H1 (cell line): ENCODE measurements around the gene CSH1. TPM values are rescaled to one million over a fixed set of nuclear protein-coding genes. Genes with fewer than 3 reads are reported as not detected.
A peak's percentile ranks its signal among the peaks of the same experiment; 100 is the strongest.

Source experiments
- CTCF ChIA-PET: fragments of 300-600 bp; sonication (Branson Sonifier 250); formaldehyde crosslinking; loops from one replicate; lab custom pipeline; 2021; ENCODE audit not compliant: partially characterized antibody; lab: Charles Lee
- POLR2A ChIA-PET: fragments of 300-600 bp; sonication (Branson Sonifier 250); formaldehyde crosslinking; loops from one replicate; lab custom pipeline; 2021; ENCODE audit warnings: inconsistent platforms; ENCODE audit not compliant: partially characterized antibody; lab: Charles Lee
- DNase-seq, 2 experiments: peaks; one replicate each; pipeline versions ENCODE4 v3.0.0 to v3.0.0-alpha.2; 2010 to 2022; ENCODE audit warnings: low spot score in 2 of 2, low read depth in 1 of 2, mixed read lengths in 1 of 2
- FAIRE-seq: peaks from 2 replicates; lab custom pipeline; 2011; peaks lifted over from hg19 to GRCh38; lab: Jason Lieb, UNC
- H2AFZ ChIP-seq: 2 replicates; pipeline ENCODE4 v1.8.1; 2012; ENCODE audit warnings: low read length, inconsistent platforms
- H2AK5ac ChIP-seq: 2 replicates; pipeline ENCODE4 v1.6.1; 2013; ENCODE audit warnings: low read depth, low read length
- H2BK120ac ChIP-seq: replicated peaks from 2 replicates; pipeline ENCODE3; 2013; ENCODE audit warnings: low read depth, low read length, inconsistent platforms
- H2BK12ac ChIP-seq: 2 replicates; pipeline ENCODE4 v1.6.1; 2013; ENCODE audit warnings: low read depth, low read length
- H2BK15ac ChIP-seq: 2 replicates; pipeline ENCODE4 v1.6.1; 2013; ENCODE audit warnings: low read length
- H2BK20ac ChIP-seq: 2 replicates; pipeline ENCODE4 v1.6.1; 2013; ENCODE audit warnings: low read length
- H2BK5ac ChIP-seq: 2 replicates; pipeline ENCODE4 v1.6.1; 2013; ENCODE audit warnings: low read depth, low read length
- H3K14ac ChIP-seq: 2 replicates; pipeline ENCODE4 v1.6.1; 2013; ENCODE audit warnings: inconsistent platforms; ENCODE audit not compliant: insufficient read length
- H3K18ac ChIP-seq: 2 replicates; pipeline ENCODE4 v1.6.1; 2013; ENCODE audit warnings: low read length; ENCODE audit errors: extremely low read depth
- H3K23ac ChIP-seq: 2 replicates; pipeline ENCODE4 v1.6.1; 2013; ENCODE audit warnings: inconsistent platforms; ENCODE audit not compliant: insufficient read length
- H3K23me2 ChIP-seq: 2 replicates; pipeline ENCODE4 v1.6.1; 2013; ENCODE audit warnings: low read depth, low read length
- H3K27ac ChIP-seq: 2 replicates; pipeline ENCODE4 v1.6.1; 2011; ENCODE audit warnings: low read depth, low read length, inconsistent platforms
- H3K27me3 ChIP-seq, 4 experiments: replicated peaks in 1 of 4; 1 replicate in 1 of 4; 2 replicates in 3 of 4; pipeline versions ENCODE4 v1.6.1 to v1.8.1; 2011 to 2013; ENCODE audit warnings: low read length in 3 of 4, mild to moderate bottlenecking in 3 of 4, inconsistent platforms in 2 of 4, mixed read lengths in 2 of 4, moderate library complexity in 1 of 4; ENCODE audit not compliant: control insufficient read depth in 3 of 4, insufficient read depth in 3 of 4; ENCODE audit errors: extremely low read depth in 1 of 4
- H3K36me3 ChIP-seq, 4 experiments: 2 replicates each; pipeline versions ENCODE4 v1.6.1 to v1.8.1; 2011 to 2013; ENCODE audit warnings: mild to moderate bottlenecking in 4 of 4, low read length in 3 of 4, moderate library complexity in 2 of 4, control low read depth in 1 of 4, inconsistent platforms in 1 of 4; ENCODE audit not compliant: insufficient read depth in 4 of 4, control insufficient read depth in 2 of 4
- H3K4ac ChIP-seq: replicated peaks from 2 replicates; pipeline ENCODE3; 2013; ENCODE audit warnings: low read length, low read depth, mixed read lengths, inconsistent platforms; ENCODE audit not compliant: insufficient read length
- H3K4me1 ChIP-seq, 4 experiments: replicated peaks in 1 of 4; 1 replicate in 1 of 4; 2 replicates in 3 of 4; pipeline versions ENCODE4 v1.6.1 to v1.8.1; 2011 to 2013; ENCODE audit warnings: low read length in 3 of 4, inconsistent platforms in 2 of 4, mixed read lengths in 1 of 4; ENCODE audit not compliant: insufficient read depth in 4 of 4, control insufficient read depth in 3 of 4
- H3K4me2 ChIP-seq, 2 experiments: 2 replicates each; pipeline versions ENCODE4 v1.6.1 to v1.8.1; 2011 to 2013; ENCODE audit warnings: low read depth in 2 of 2, low read length in 2 of 2, control low read depth in 1 of 2, inconsistent platforms in 1 of 2, mild to moderate bottlenecking in 1 of 2; ENCODE audit not compliant: insufficient read depth in 1 of 2
- H3K4me3 ChIP-seq, 4 experiments: fragments of 200-600, 300-600 bp in 1 of 4; sonication (generic), shearing (Covaris generic), sonication (Bioruptor Twin) in 1 of 4; 2 replicates each; pipeline versions ENCODE4 v1.5.1 to v1.8.1; 2011 to 2016; ENCODE audit warnings: low read length in 4 of 4, low read depth in 3 of 4, control low read depth in 2 of 4, inconsistent platforms in 2 of 4, mild to moderate bottlenecking in 2 of 4, mixed read lengths in 1 of 4, moderate library complexity in 1 of 4; ENCODE audit not compliant: insufficient read depth in 2 of 4; ENCODE audit errors: extremely low read depth in 1 of 4
- H3K56ac ChIP-seq: replicated peaks from 2 replicates; pipeline ENCODE3; 2013; ENCODE audit warnings: low read depth, mild to moderate bottlenecking, mixed read lengths, low read length, inconsistent platforms; ENCODE audit not compliant: insufficient read length
- H3K79me1 ChIP-seq: 2 replicates; pipeline ENCODE4 v1.6.1; 2013; ENCODE audit warnings: low read depth, low read length, control low read depth
- H3K79me2 ChIP-seq, 2 experiments: 2 replicates each; pipeline versions ENCODE4 v1.6.1 to v1.8.1; 2012 to 2013; ENCODE audit warnings: low read length in 2 of 2, mild to moderate bottlenecking in 2 of 2, inconsistent platforms in 1 of 2; ENCODE audit not compliant: insufficient read depth in 2 of 2, control insufficient read depth in 1 of 2
- H3K9ac ChIP-seq, 4 experiments: replicated peaks in 1 of 4; 1 replicate in 1 of 4; 2 replicates in 3 of 4; pipeline versions ENCODE4 v1.6.1 to v1.8.1; 2011 to 2013; ENCODE audit warnings: low read depth in 3 of 4, low read length in 3 of 4, control low read depth in 2 of 4, mild to moderate bottlenecking in 2 of 4, moderate library complexity in 2 of 4, inconsistent platforms in 1 of 4; ENCODE audit errors: extremely low read depth in 1 of 4
- H3K9me3 ChIP-seq, 2 experiments: 2 replicates each; pipeline versions ENCODE4 v1.6.1 to v1.8.1; 2012 to 2013; ENCODE audit warnings: mild to moderate bottlenecking in 2 of 2, moderate library complexity in 2 of 2, control low read depth in 1 of 2, inconsistent platforms in 1 of 2, low read depth in 1 of 2, low read length in 1 of 2, mixed read lengths in 1 of 2; ENCODE audit not compliant: insufficient read depth in 2 of 2
- H4K20me1 ChIP-seq, 2 experiments: replicated peaks in 1 of 2; 2 replicates each; pipeline versions ENCODE3 to v1.8.1; 2011 to 2013; ENCODE audit warnings: inconsistent platforms in 2 of 2, low read length in 2 of 2, mild to moderate bottlenecking in 1 of 2; ENCODE audit not compliant: insufficient read depth in 2 of 2, control insufficient read depth in 1 of 2
- H4K5ac ChIP-seq: 2 replicates; pipeline ENCODE4 v1.6.1; 2013; ENCODE audit warnings: low read length, low read depth, mixed read lengths, inconsistent platforms; ENCODE audit not compliant: insufficient read length
- H4K8ac ChIP-seq: 2 replicates; pipeline ENCODE4 v1.8.0; 2013; ENCODE audit warnings: mild to moderate bottlenecking, moderate library complexity, low read length, inconsistent platforms; ENCODE audit not compliant: insufficient read depth; ENCODE audit errors: extremely low read depth
- H4K91ac ChIP-seq: replicated peaks from 2 replicates; pipeline ENCODE3; 2013; ENCODE audit warnings: low read length, mixed read lengths, inconsistent platforms; ENCODE audit not compliant: insufficient read length
- EGR1 ChIP-seq: IDR thresholded peaks from 2 replicates; pipeline ENCODE4 v1.6.1; 2011; ENCODE audit warnings: low read depth, low read length, borderline replicate concordance
- WGBS, 2 experiments: shearing (Covaris generic) in 1 of 2; methylation state at CpG; one replicate each; pipeline versions ENCODE4 v1.1.6 to v1.1.7; 2013 to 2015; ENCODE audit warnings: low lambda C conversion rate in 2 of 2, mixed read lengths in 2 of 2, inconsistent platforms in 1 of 2, low coverage in 1 of 2, missing lambda C conversion rate in 1 of 2; ENCODE audit not compliant: insufficient replicate concordance in 2 of 2, insufficient coverage in 1 of 2, insufficient read length in 1 of 2; ENCODE audit errors: extremely low coverage in 1 of 2, missing lambda C conversion rate in 1 of 2; 5-methylcytosine and 5-hydroxymethylcytosine counted together
- polyA plus RNA-seq, 7 experiments: library from polyadenylated mRNA; depleted of rRNA in 3 of 7; stranded (reverse) in 5 of 7; unstranded in 2 of 7; fragments of >200 nt in 5 of 7; fragments of 200-250 nt in 2 of 7; gene quantifications; 1 replicate in 5 of 7; 2 replicates in 1 of 7; 4 replicates in 1 of 7; pipeline versions ENCODE4 v1.2.1 to v1.2.3, GENCODE V29; 2011 to 2013; ENCODE audit warnings: missing spikeins in 2 of 7, mixed read lengths in 2 of 7
- total RNA-seq: library from RNA; stranded (reverse); fragmentation: NEBNext Ultra II Directional; extraction: Animal tissue kit (Norgen Biotek cat#: 25700); gene quantifications from 2 replicates; pipeline ENCODE4 v1.2.1, GENCODE V29; 2021
- TF ChIP-seq, protein P1 (sequence below), 3 experiments: IDR thresholded peaks; 1 replicate in 2 of 3; 2 replicates in 1 of 3; pipeline versions ENCODE4 v1.5.1 to v1.6.1; 2011; ENCODE audit warnings: low read length in 3 of 3, mild to moderate bottlenecking in 3 of 3, inconsistent platforms in 2 of 3, low read depth in 1 of 3, moderate library complexity in 1 of 3; ENCODE audit not compliant: insufficient read depth in 1 of 3; ENCODE audit errors: control extremely low read depth in 1 of 3

Gene CSH1
- total and polyA plus RNA-seq, 2 of the 8 experiments (the other 6 are each of a cell fraction or from before 2014, with no cell fraction given), result 0.12 TPM; not detected in 1

DNA sequence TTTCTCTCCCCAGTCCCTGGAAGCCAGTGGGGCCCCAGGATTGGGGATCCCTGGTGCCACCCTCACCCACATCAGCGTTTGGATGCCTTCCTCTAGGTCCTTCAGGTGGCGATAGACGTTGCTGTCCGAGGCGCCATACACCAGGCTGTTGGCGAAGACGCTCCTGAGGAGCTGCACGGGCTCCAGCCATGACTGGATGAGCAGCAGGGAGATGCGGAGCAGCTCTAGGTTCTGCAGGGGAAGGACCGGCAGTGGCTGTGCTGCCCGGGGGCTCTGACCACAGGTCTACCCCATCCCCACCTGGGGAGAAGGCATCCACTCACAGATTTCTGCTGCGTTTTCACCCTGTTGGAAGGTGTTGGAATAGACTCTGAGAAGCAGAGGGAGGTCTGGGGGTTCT is 15.7 kb downstream of the CSH1 start:
- Histone ChIP-seq H3K23ac (no peak overlapping the region), H3K27me3 (no peaks in the 10 kb centered on the region), H3K4me3 (peak overlapping the region in 1 of 4 experiments; percentile 33; a peak in 1 of 8 replicates), H3K79me2 (no peaks in the 10 kb centered on the region), H2BK15ac (peak overlapping the region; percentile 81; the same call in 1 of the 2 replicates), H4K91ac (no peak overlapping the region), H3K27ac (no peak overlapping the region), H3K9me3 (no peaks in the 10 kb centered on the region), H2BK5ac (no peak overlapping the region), H4K20me1 (no peaks in the 10 kb centered on the region)
- WGBS, 2 experiments, result 87% methylated on average over 9 of the region's 12 CpGs; no CpG with 5 or more reads in 1 of the 2 experiments
- CTCF ChIA-PET, result interaction anchor here (0.6 to 4.5 kb wide), 19 partner anchors 14 to 475 kb away, joined by 3 to 66 read pairs (median 5); partner anchors contain the start of genes CSHL1, GH1 and ICAM2
- no peak for FAIRE-seq
- no peak for DNase-seq
- TF ChIP-seq, protein P1, sequence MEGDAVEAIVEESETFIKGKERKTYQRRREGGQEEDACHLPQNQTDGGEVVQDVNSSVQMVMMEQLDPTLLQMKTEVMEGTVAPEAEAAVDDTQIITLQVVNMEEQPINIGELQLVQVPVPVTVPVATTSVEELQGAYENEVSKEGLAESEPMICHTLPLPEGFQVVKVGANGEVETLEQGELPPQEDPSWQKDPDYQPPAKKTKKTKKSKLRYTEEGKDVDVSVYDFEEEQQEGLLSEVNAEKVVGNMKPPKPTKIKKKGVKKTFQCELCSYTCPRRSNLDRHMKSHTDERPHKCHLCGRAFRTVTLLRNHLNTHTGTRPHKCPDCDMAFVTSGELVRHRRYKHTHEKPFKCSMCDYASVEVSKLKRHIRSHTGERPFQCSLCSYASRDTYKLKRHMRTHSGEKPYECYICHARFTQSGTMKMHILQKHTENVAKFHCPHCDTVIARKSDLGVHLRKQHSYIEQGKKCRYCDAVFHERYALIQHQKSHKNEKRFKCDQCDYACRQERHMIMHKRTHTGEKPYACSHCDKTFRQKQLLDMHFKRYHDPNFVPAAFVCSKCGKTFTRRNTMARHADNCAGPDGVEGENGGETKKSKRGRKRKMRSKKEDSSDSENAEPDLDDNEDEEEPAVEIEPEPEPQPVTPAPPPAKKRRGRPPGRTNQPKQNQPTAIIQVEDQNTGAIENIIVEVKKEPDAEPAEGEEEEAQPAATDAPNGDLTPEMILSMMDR (IDR thresholded peaks at IDR 0.05; ENCODE audit: control extremely low read depth in 1 of 3, insufficient read depth in 1 of 3, low read depth in 1 of 3, low read length in 3 of 3), result peak in 1 of 3 experiments; percentile 1; a peak in 1 of 4 replicates
- TF ChIP-seq EGR1, result no peak
- TF ChIP-seq, all 59 proteins: peak for 1
- H3K4me2 ChIP-seq, result peak overlapping the region; percentile 7 to 39; a peak in 3 of 4 replicates
- H4K8ac ChIP-seq, result no peak overlapping the region; the same call in 1 of the 2 replicates
- no peak overlapping the region for H2AK5ac ChIP-seq
- no peak overlapping the region for H2BK120ac ChIP-seq
- H2BK12ac ChIP-seq, result 0 out of 2 replicates have a peak overlapping the region, but pooled peaks have one; percentile 2
- no peak overlapping the region for H3K4ac ChIP-seq
- peak overlapping the region; percentile 97 for H2AFZ ChIP-seq
- H3K4me1 ChIP-seq, result peaks cover 3 to 15% (median 8%) of the 10 kb centered on the region in 4 experiments
- no peaks in the 10 kb centered on the region for H3K36me3 ChIP-seq
- H3K23me2 ChIP-seq, result no peaks in the 10 kb centered on the region
- no peak overlapping the region for H4K5ac ChIP-seq
- no peak overlapping the region for H3K56ac ChIP-seq
- no peak overlapping the region; the same call in 1 of the 2 replicates for H3K18ac ChIP-seq
- H3K79me1 ChIP-seq, result no peaks in the 10 kb centered on the region
- no peak overlapping the region for H3K14ac ChIP-seq
- H3K9ac ChIP-seq, result no peak overlapping the region
- POLR2A ChIA-PET, result interaction anchor here (0.8 kb wide), 1 partner anchor 15 kb away, joined by 3 read pairs; no protein-coding TSS in a partner anchor
- H2BK20ac ChIP-seq, result 0 out of 2 replicates have a peak overlapping the region, but pooled peaks have one; percentile 61
